Activated naive CD4-positive, alpha-beta T cell treated with anti-CD3 and anti-CD28 coated beads, Interleukin-2, amount 50 U/mL, for 72 hours (primary cell): ENCODE results near the gene NAV2. TPM values are rescaled to one million over a fixed set of nuclear protein-coding genes. Genes with fewer than 3 reads are reported as not detected.

Source experiments
- ATAC-seq, 2 donors: fragments of 150-1000 bp; cut with Tn5 transposase; 2 replicates each; pipeline ENCODE4 v1.10.0; 2021; ENCODE audit warnings: mild to moderate bottlenecking in 2 of 2, moderate library complexity in 2 of 2
- DNase-seq, 2 donors: peaks; one replicate each; pipeline ENCODE4 v3.0.0; 2021 to 2022; ENCODE audit warnings: low spot score in 2 of 2
- H3K27ac Mint-ChIP-seq, 2 donors: one replicate each; pipeline ENCODE4 v1.8.0; 2022; ENCODE audit warnings: mild to moderate bottlenecking in 2 of 2, mixed read lengths in 2 of 2
- H3K36me3 Mint-ChIP-seq, 2 donors: one replicate each; pipeline ENCODE4 v1.8.0; 2022; ENCODE audit warnings: mixed read lengths in 2 of 2
- H3K9me3 Mint-ChIP-seq, 2 donors: one replicate each; pipeline ENCODE4 v1.8.0; 2022; ENCODE audit warnings: mixed read lengths in 2 of 2
- total RNA-seq, 2 donors: library from RNA; stranded (reverse); gene quantifications; one replicate each; pipeline ENCODE4 v1.2.3, GENCODE V29; 2022

NAV2 gene
- total RNA-seq, 2 donors from 2014 or later: 0.27 to 0.88 TPM

DNA sequence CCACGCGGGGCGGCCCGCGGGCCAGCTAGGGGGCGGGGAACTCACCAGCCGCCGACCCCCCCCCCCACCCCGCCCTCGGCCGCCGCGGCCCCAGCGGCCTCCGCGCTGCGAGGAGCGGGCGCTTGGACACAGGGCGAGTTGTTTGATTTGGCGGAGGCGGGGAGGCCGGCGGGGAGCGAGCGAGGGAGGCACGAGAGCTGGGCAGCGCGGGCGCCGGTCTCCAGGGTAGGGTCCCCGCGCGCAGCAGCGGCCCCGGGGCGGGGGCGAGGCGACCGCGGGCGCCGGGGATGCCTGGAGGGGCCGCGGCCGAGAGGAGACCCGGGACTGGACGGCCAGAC lies 64.4 kb downstream of the NAV2 start:
- peak in 1 of 2 donors; percentile 36 for ATAC-seq
- Mint-ChIP-seq H3K27ac (no peak overlapping the region), H3K9me3 (no peaks in the 10 kb centered on the region), H3K36me3 (peaks cover 11 to 15% of the 10 kb centered on the region in 2 donors)
- no peak for DNase-seq

DNA sequence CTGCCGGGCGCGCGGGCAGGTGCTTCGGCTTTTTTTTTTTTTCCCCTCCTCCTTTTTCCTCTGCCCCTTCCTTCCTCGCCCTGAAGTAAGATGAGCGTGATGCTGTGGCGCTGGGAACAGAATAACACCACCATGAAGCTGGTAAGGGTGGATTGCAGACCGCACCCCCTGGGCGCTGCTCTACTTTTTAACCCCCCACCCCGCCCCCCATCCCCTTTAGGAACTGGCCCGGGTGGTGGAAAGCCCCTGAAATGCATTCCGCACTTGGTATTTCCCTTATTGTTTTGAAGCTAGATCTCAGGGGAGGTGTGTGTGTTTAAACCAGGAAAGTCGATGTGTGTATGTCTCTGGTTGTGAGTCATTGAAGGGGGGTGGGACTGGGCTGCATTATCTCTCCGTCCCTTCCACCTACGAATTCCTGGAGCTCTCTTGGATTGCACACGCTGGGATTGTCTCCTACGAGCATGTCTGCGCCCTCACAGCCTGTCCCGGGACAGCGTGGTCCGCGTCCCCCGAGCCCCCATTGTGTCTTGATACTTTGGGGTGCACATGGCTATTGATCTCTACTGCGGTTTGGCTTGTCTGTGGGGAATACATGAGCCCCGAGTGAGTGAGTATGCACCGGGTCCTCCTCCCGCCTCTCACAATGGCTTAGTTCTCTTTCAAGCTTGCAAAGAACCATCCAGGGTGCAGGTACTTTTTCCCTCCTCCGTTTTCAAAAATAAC lies 64.9 kb downstream of the NAV2 start:
- peak in 1 of 2 donors; percentile 6 for DNase-seq
- ATAC-seq: peak; percentile 53 to 86

DNA sequence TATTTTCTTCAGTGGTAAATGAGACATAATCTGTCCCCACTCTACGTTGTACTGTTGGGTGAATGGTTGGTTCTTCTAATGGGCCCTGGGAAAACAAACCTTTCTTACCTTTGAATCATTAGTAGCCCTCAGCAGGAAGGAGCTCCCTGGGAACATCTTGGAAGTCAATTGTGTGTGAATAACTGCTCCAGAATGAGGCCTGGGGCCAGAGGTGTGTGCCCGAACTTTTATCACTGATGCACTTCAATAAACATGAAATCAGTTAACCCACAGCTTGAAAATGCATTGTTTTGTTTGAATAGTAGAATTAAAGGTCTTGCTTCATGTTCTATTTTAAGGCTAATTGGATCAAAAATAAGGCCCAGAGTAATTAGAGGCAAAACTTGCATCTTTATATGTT lies 67.1 kb downstream of the NAV2 start:
- no peak for DNase-seq
- peaks cover 11 to 15% of the 10 kb centered on the region in 2 donors for H3K36me3 Mint-ChIP-seq
- no peak for ATAC-seq
- H3K27ac Mint-ChIP-seq: no peak overlapping the region
- H3K9me3 Mint-ChIP-seq: no peaks in the 10 kb centered on the region

More for the DNA sequence above, 64.9 kb downstream of the NAV2 start:
- H3K9me3 Mint-ChIP-seq: no peaks in the 10 kb centered on the region
- H3K36me3 Mint-ChIP-seq: peaks cover 11 to 15% of the 10 kb centered on the region in 2 donors
- H3K27ac Mint-ChIP-seq: no peak overlapping the region

DNA sequence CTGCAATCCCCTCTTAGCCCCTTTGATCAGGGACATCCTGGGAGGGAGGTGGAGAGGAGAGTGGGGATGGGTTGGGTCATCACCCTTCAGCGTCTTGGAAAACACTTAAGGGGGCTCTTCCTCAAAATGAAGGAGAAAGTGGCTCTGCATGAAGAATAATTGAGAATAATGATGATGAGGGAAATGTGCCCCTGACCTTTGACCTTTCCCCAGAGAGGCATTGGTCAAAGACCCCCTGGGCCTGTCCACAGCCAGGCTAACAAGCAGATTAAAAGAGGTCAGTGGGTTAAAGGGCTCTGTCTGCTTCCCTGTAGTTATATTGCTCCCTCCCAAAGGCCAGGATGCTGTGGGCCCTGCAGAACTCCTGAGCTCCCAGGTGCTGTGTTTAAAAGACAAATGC lies 68.7 kb downstream of the NAV2 start:
- no peak overlapping the region for H3K27ac Mint-ChIP-seq

DNA sequence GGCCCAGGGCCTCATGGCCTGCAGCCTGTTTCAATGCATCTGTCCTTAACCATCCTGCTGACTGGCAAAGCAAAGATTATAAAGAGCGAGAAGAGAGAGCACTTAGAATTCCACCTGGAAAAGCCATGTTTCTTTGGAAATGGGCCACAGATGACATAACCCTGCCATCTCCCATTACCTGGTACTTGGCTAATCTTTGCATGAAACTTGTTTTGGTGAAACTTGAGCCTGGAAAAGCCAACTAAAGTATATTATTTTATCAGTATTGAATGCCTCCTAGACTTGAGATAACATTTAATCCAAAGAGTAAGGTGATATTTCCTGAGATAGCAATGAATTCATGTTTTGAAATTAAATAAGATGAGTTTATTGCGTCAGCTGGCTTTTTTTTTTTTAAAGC lies 72.6 kb downstream of the NAV2 start:
- Mint-ChIP-seq H3K27ac (no peak overlapping the region), H3K36me3 (no peaks in the 10 kb centered on the region), H3K9me3 (no peaks in the 10 kb centered on the region)
- ATAC-seq (no peak), DNase-seq (no peak)

More for the DNA sequence above, 68.7 kb downstream of the NAV2 start:
- no peak for ATAC-seq
- DNase-seq: no peak
- no peaks in the 10 kb centered on the region for H3K9me3 Mint-ChIP-seq
- H3K36me3 Mint-ChIP-seq: peaks cover 0 to 6% of the 10 kb centered on the region in 2 donors

DNA sequence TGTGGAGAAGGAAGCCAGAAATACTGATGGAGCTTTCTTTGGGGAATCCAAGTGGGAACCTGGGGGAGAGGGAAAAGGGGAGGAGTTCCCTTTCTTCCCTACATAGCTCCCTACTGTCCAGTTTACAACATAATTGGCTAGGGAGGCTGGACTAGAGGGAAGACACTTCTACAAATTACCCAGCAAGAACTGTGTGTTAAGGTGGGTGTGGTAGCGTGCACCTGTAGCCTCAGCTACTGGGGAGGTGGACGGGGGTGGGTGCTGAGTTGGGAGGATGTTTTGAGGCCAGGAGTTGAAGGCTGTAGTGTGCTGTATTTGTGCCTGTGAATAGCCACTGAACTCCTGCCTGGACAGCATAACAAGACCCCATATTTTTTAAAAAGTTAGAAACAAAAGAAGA lies 74.0 kb downstream of the NAV2 start:
- ATAC-seq (no peak), DNase-seq (no peak)
- Mint-ChIP-seq H3K36me3 (no peaks in the 10 kb centered on the region), H3K9me3 (no peaks in the 10 kb centered on the region), H3K27ac (no peak overlapping the region)

DNA sequence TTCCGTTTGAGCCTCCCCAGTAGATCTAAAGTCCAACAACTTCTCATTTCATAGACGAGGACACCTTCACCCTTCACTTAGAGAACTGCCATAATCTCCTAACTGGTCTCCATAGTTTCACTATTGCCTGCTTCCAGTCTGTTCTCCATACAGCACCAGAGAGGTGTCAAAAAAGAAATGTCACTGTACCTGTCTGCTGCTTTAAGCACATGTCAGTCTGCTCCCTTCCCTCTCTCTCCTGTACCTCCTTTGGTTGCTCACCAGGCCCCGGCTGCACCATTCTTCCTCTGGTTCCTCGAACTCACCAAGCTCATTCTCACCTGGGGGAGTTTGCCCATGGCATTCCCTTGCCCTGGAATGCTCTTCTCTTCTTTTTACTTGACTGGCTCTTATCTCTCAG lies 75.8 kb downstream of the NAV2 start:
- H3K9me3 Mint-ChIP-seq: no peaks in the 10 kb centered on the region
- ATAC-seq (no peak), DNase-seq (no peak)
- H3K27ac Mint-ChIP-seq: no peak overlapping the region
- no peaks in the 10 kb centered on the region for H3K36me3 Mint-ChIP-seq

DNA sequence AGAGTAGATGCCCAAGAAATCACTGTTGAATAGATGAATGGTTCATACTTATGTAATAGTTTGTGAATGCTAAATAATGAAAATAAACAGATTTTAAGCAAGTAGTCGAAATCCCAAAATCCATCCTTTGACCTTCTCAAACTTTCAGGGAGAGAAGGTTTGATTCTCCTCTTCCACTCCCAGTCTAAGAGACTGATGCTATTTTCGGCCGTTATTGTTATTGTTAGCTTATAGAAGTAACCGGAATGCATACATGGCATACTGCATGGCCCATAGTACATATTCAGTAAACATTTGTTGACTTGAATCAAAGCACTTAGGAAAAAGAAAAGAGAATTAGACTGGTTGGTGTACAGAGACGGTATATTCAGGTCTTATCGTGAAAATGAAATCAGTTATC lies 76.6 kb downstream of the NAV2 start:
- ATAC-seq (no peak), DNase-seq (no peak)
- Mint-ChIP-seq H3K9me3 (no peaks in the 10 kb centered on the region), H3K36me3 (no peaks in the 10 kb centered on the region), H3K27ac (no peak overlapping the region)

DNA sequence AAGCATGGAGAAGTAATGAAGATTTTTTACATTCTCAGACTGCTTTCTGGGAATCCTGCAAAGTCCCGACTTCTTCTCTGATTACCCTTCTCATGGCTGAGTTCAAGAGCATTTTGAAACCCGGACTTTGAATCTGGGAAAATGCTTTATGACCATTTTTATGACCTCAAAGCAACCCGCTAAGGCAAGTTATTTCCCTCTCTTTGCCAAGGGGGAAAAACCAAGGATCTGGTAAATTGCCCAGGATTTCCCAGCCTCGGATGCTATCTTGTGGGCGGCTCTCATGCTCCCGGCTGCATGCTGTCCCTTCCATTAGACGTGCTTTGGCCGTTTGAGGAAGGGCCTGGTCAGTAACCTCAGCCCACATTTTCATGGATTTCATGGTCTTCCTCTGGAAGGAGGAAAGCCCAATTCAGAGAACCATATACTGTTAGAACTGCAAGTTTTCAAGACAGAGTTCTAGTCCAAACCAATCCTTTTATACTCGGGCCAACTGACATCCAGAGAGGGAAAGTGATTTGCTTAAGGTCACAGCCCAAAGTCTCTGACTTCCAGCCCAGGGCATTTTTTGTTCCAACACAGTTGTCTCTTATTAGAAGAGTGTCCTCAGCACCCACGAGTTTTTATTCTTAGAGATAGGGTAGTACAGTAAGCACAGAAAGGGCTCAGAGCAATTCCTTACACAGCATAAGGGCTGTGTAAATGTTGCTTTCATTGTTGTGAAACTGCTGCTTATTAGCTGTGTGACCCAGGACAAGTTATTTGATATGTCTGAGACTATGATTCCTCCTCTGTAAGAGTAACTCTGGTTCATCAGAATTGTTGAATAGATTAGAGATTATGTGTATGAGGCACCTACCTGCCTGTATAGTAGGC lies 77.4 kb downstream of the NAV2 start:
- ATAC-seq (no peak), DNase-seq (no peak)
- Mint-ChIP-seq H3K9me3 (no peaks in the 10 kb centered on the region), H3K36me3 (no peaks in the 10 kb centered on the region), H3K27ac (no peak overlapping the region)

DNA sequence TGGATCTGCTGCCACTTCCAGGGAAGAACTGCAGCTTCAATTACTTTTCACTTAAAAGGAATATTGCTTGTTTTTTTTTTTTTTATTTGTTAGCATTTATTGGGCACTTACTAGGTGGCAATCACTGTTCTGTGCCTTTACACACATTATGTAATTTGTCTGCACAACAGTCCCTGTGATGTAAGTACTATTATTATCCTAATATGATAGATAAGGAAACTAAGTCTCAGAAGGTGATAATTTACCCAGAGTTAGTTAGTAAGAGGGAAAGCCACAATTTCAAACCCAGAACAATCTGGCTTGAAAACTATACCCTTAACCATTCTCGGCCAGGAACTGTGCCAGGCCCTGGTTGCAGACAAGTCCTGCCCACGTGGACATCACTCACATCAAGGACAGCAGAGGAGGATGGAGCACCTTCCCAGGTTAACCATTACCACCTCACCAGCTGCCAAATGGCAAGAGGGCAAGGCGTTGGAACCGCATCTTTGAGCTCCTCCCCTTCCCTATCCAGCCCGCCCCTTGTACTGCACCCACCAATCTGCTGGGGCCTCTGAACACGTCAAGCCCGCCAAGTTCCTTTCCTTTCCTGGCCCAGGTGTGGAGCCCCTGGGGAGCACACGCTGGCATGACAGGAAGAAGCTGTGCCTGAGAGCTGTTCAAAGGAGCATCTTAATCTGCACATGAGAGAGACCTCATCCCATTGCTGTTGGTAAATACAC lies 78.4 kb downstream of the NAV2 start:
- no peak overlapping the region for H3K27ac Mint-ChIP-seq
- no peaks in the 10 kb centered on the region for H3K36me3 Mint-ChIP-seq
- ATAC-seq (no peak), DNase-seq (no peak)
- no peaks in the 10 kb centered on the region for H3K9me3 Mint-ChIP-seq

DNA sequence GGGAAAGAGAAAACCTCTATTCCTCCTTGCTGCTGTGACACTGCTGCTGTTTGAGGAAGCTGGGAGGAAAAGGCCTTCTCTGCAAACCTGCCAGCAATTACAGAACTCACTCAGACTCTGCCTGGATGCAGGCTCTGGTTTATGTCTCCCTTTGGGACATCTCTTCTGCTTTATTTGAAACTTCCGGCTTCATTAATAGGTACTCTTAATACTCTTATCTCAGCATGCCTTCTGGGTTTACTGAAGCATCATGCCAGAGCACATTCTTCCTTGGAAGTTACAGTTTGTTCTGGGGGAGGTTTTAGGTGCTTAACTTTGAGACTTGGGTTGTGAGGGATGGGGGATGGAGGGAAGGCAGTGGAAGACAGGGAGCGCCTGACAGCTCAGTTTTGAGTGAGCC lies 79.9 kb downstream of the NAV2 start:
- ATAC-seq (no peak), DNase-seq (no peak)
- H3K36me3 Mint-ChIP-seq: no peaks in the 10 kb centered on the region
- H3K9me3 Mint-ChIP-seq: no peaks in the 10 kb centered on the region
- H3K27ac Mint-ChIP-seq: no peak overlapping the region

DNA sequence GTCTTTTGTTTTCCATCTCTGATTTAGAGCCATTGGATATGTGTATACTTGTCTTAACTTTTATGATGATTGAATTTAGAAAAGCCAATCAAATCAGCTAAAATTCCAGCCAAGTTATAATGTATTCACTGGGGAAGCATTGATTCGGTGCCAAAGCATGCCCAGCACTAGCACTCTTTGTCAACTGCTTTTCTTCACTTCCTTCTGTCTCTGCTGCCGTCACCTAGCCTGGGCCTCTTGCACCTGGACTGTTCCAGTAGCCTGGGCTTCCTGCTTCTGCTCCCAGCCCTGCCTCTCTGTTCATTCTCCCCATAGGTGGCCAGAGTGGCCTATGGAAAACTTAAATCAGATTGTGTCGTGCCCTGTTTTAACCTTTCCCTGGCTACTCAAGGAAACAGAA lies 80.7 kb downstream of the NAV2 start:
- no peak overlapping the region for H3K27ac Mint-ChIP-seq
- no peaks in the 10 kb centered on the region for H3K9me3 Mint-ChIP-seq
- ATAC-seq (no peak), DNase-seq (no peak)
- no peaks in the 10 kb centered on the region for H3K36me3 Mint-ChIP-seq

DNA sequence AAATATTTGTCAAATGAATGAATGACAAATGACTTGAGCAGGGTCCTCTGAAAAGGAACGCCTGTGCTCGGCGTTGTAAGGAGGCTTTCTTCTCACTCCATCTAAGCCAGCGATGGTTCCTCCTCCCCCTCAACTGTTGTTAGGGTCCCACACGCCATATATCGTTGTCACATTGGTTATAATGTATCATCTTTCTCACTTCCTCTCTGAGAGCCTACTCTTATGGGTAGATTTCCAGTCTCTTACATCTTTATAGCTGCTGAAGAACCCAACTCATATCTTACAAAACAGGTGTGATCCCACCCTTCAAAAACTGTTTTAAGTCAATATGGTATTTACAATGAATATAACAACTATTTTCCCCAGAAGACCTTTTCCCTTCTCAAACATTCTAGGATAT lies 81.5 kb downstream of the NAV2 start:
- Mint-ChIP-seq H3K36me3 (no peaks in the 10 kb centered on the region), H3K27ac (no peak overlapping the region), H3K9me3 (no peaks in the 10 kb centered on the region)
- DNase-seq (no peak), ATAC-seq (no peak)

DNA sequence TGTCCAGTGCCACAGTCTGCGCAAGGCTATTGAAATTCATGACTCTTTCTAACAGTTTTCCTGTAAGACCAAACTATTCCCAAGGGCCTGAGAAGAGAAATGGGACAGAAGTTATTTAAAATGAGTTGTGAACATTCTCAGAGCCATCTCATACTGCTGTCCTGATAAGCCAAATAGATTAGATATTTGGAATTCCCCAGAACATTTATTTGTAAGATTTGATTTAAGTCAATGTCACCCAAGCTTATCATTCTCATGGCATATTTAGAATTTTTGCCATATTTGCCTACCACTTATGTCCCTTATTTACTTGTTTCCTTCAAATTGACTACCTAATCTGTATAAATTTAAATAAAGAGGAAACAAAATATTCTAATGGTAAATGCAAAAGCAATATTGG lies 82.4 kb downstream of the NAV2 start:
- DNase-seq: no peak
- Mint-ChIP-seq H3K36me3 (no peaks in the 10 kb centered on the region), H3K27ac (no peak overlapping the region), H3K9me3 (no peaks in the 10 kb centered on the region)
- ATAC-seq: no peak

DNA sequence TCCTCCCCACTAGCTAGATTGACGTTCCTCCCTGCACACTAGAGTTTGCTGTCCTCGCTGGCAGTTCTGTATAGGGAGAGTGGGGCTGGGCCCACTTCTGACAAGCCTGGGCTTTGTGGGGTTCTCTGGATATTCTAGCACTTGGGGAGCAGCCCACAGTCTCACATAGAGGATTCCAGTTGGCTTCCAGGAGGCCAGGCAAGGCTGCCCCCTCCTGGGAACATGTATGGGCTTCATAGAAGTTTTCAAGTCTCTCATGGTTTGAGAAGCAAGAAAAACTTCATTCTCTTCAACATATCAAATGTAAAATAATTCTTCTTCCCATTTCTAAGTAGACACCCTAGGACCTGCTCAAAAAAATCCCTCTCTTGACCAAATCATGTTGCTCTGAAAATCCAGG lies 87.5 kb downstream of the NAV2 start:
- ATAC-seq: no peak
- H3K36me3 Mint-ChIP-seq: no peaks in the 10 kb centered on the region
- no peak for DNase-seq
- H3K9me3 Mint-ChIP-seq: no peaks in the 10 kb centered on the region
- H3K27ac Mint-ChIP-seq: no peak overlapping the region

DNA sequence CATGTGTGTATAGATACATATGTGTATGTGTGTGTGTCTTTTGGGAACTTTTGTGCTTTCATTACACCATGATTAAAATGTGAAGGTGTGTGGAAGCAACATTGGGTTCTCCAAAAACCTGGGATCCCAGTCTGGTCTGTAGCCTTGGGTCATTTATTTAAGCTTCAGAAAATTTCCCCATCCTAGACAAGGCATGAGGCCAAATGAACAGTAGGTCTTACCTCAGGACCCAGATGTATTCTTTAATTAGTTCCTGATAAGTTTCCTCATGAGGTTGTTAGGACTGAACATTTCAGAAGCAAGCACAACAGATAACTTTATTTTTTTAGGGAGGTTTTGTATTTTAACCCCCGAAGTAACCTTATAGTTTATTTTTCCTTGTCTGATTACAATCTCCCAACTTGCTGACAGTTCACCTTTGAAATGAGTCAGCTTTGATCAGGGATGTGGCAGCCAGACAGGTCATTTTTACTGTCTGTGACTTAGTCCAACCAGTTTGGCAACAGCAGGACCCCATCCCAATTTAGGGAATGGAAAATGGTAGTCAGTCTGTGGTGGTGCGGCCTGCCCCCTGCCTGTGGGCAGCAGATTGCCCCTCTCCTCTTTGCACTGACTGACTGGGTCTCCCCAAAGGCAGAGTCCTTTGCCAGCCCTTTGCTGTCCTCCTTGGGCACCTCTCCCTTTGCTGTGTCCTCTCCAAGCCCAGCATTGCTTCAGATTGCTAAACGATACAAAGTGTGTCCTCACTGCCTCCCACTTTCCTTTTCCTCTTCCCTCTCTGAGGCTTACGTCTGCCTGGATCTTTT lies 88.3 kb downstream of the NAV2 start:
- ATAC-seq: no peak

More for the DNA sequence above, 88.3 kb downstream of the NAV2 start:
- no peaks in the 10 kb centered on the region for H3K9me3 Mint-ChIP-seq
- no peak for DNase-seq
- no peaks in the 10 kb centered on the region for H3K36me3 Mint-ChIP-seq
- no peak overlapping the region for H3K27ac Mint-ChIP-seq
